HCT116 (cell line): ENCODE data around the gene C2orf68.
"Not testable (repeated sequence)": the region's sequence is repeated elsewhere in the genome, so short reads cannot be mapped to it uniquely, and the experiment has no call there.

ENCODE experiments used
- EZH2 ChIP-seq: fragments of 200-600 bp; sonication (generic); IDR thresholded peaks from 2 replicates; pipeline ENCODE4 v1.6.1; 2017; ENCODE audit warnings: antibody characterized with exemption, mixed run types
- EZH2phosphoT487 ChIP-seq: fragments of 200-600 bp; IDR thresholded peaks from 2 replicates; pipeline ENCODE4 v1.6.1; 2018; ENCODE audit warnings: antibody characterized with exemption, borderline replicate concordance
- FOSL1 ChIP-seq: IDR thresholded peaks from 2 replicates; pipeline ENCODE4 v1.6.1; 2012; ENCODE audit warnings: low read depth
- JUND ChIP-seq: IDR thresholded peaks from 2 replicates; pipeline ENCODE4 v1.6.1; 2012
- POLR2A ChIP-seq: IDR thresholded peaks from 2 replicates; pipeline ENCODE4 v1.7.0; 2011; ENCODE audit warnings: borderline replicate concordance; ENCODE audit not compliant: insufficient read depth, insufficient read length; ENCODE audit errors: extremely low read depth
- POLR2AphosphoS5 ChIP-seq: IDR thresholded peaks from 2 replicates; pipeline ENCODE4 v1.6.1; 2011; ENCODE audit warnings: mild to moderate bottlenecking, low read depth, low read length, moderate library complexity
- RAD21 ChIP-seq: IDR thresholded peaks from 2 replicates; pipeline ENCODE4 v1.6.1; 2012; ENCODE audit warnings: low read depth, mild to moderate bottlenecking
- SP1 ChIP-seq: IDR thresholded peaks from 2 replicates; pipeline ENCODE4 v1.6.1; 2012; ENCODE audit warnings: low read depth
- ZFX ChIP-seq: fragments of 450-650 bp; IDR thresholded peaks from 2 replicates; pipeline ENCODE4 v1.6.1; 2017
- ZNF274 ChIP-seq: fragments of 200-500 bp; sonication (Bioruptor generic); IDR thresholded peaks from 2 replicates; pipeline ENCODE4 v1.6.1; 2014; ENCODE audit warnings: mild to moderate bottlenecking, low read depth, low read length, inconsistent platforms
- TF ChIP-seq, protein P1 (sequence below), 3 experiments: fragments of 200-600 bp in 1 of 3; sonication (generic) in 1 of 3; IDR thresholded peaks in 2 of 3; conservative IDR thresholded peaks in 1 of 3; 2 replicates each; pipeline ENCODE4 v1.5.1; 2012 to 2017; ENCODE audit warnings: low read depth in 2 of 3, low read length in 2 of 3, antibody characterized with exemption in 1 of 3, borderline replicate concordance in 1 of 3, control low read depth in 1 of 3, mild to moderate bottlenecking in 1 of 3, mixed read lengths in 1 of 3, mixed run types in 1 of 3, moderate library complexity in 1 of 3; ENCODE audit not compliant: insufficient read depth in 1 of 3
- TF ChIP-seq, protein P2 (sequence below): IDR thresholded peaks from 2 replicates; pipeline ENCODE4 v1.6.1; 2012; ENCODE audit warnings: low read depth

DNA sequence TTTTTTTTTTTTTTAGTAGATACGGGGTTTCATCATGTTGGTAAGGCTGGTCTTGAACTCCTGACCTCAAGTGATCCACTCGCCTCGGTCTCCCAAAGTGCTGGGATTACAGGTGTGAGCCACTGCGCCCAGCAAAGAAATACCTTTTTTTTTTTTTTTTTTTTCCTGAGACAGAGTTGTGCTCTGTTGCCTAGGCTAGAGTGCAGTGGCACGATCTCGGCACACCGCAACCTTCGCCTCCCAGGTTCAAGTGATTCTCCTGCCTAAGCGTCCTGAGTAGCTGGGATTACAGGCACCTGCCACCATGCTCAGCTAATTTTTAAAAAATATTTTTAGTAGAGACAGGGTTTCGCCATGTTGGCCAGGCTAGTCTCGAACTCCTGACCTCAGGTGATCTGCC lies 48.4 kb upstream of the C2orf68 start:
- not testable (repeated sequence) for TF ChIP-seq FOSL1, EZH2phosphoT487, POLR2A, JUND, EZH2, ZFX, POLR2AphosphoS5, ZNF274, SP1, RAD21
- TF ChIP-seq, protein P1, sequence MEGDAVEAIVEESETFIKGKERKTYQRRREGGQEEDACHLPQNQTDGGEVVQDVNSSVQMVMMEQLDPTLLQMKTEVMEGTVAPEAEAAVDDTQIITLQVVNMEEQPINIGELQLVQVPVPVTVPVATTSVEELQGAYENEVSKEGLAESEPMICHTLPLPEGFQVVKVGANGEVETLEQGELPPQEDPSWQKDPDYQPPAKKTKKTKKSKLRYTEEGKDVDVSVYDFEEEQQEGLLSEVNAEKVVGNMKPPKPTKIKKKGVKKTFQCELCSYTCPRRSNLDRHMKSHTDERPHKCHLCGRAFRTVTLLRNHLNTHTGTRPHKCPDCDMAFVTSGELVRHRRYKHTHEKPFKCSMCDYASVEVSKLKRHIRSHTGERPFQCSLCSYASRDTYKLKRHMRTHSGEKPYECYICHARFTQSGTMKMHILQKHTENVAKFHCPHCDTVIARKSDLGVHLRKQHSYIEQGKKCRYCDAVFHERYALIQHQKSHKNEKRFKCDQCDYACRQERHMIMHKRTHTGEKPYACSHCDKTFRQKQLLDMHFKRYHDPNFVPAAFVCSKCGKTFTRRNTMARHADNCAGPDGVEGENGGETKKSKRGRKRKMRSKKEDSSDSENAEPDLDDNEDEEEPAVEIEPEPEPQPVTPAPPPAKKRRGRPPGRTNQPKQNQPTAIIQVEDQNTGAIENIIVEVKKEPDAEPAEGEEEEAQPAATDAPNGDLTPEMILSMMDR (IDR thresholded peaks at IDR 0.05 in 2 of 3, conservative IDR thresholded peaks at IDR 0.05 in 1 of 3; ENCODE audit: borderline replicate concordance in 1 of 3, insufficient read depth in 1 of 3, low read depth in 2 of 3, low read length in 2 of 3), result not testable (repeated sequence)
- TF ChIP-seq, protein P2, sequence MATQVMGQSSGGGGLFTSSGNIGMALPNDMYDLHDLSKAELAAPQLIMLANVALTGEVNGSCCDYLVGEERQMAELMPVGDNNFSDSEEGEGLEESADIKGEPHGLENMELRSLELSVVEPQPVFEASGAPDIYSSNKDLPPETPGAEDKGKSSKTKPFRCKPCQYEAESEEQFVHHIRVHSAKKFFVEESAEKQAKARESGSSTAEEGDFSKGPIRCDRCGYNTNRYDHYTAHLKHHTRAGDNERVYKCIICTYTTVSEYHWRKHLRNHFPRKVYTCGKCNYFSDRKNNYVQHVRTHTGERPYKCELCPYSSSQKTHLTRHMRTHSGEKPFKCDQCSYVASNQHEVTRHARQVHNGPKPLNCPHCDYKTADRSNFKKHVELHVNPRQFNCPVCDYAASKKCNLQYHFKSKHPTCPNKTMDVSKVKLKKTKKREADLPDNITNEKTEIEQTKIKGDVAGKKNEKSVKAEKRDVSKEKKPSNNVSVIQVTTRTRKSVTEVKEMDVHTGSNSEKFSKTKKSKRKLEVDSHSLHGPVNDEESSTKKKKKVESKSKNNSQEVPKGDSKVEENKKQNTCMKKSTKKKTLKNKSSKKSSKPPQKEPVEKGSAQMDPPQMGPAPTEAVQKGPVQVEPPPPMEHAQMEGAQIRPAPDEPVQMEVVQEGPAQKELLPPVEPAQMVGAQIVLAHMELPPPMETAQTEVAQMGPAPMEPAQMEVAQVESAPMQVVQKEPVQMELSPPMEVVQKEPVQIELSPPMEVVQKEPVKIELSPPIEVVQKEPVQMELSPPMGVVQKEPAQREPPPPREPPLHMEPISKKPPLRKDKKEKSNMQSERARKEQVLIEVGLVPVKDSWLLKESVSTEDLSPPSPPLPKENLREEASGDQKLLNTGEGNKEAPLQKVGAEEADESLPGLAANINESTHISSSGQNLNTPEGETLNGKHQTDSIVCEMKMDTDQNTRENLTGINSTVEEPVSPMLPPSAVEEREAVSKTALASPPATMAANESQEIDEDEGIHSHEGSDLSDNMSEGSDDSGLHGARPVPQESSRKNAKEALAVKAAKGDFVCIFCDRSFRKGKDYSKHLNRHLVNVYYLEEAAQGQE, result not testable (repeated sequence)
